HepG2 (cell line): ENCODE results near the gene TBC1D10A. TPM values are rescaled to one million over a fixed set of nuclear protein-coding genes. Genes with fewer than 3 reads are reported as not detected.

Source experiments
- ARHGAP35 ChIP-seq: sonication (generic); formaldehyde crosslinking; IDR thresholded peaks from 2 replicates; pipeline ENCODE4 v1.9.0; 2022; ENCODE audit warnings: mild to moderate bottlenecking, inconsistent platforms, moderate library complexity, missing genetic modification reagents, borderline replicate concordance
- FOXK1 ChIP-seq: sonication (generic); formaldehyde crosslinking; IDR thresholded peaks from 2 replicates; pipeline ENCODE4 v1.4.0; 2020; ENCODE audit warnings: low read depth, missing genetic modification reagents, borderline replicate concordance
- HCFC1 ChIP-seq: fragments of 150-350 bp; IDR thresholded peaks from 2 replicates; pipeline ENCODE4 v1.6.1; 2014; ENCODE audit warnings: low read depth, low read length
- RBM39 ChIP-seq: fragments of 200-400 bp; formaldehyde crosslinking; IDR thresholded peaks from one replicate; pipeline ENCODE4 v1.6.1; 2018; ENCODE audit warnings: antibody characterized with exemption, mild to moderate bottlenecking, low read depth, low read length; ENCODE audit not compliant: poor library complexity, severe bottlenecking
- SAFB2 ChIP-seq: sonication (generic); formaldehyde crosslinking; IDR thresholded peaks from 2 replicates; pipeline ENCODE4 v1.5.1; 2020; ENCODE audit warnings: missing genetic modification reagents, low read depth, mild to moderate bottlenecking, borderline replicate concordance
- ZNF30 ChIP-seq: sonication (generic); formaldehyde crosslinking; IDR thresholded peaks from 2 replicates; pipeline ENCODE4 v1.5.0; 2020; ENCODE audit warnings: mild to moderate bottlenecking, missing genetic modification reagents
- ZNF326 ChIP-seq: sonication (generic); formaldehyde crosslinking; IDR thresholded peaks from 2 replicates; pipeline ENCODE4 v1.4.0; 2020; ENCODE audit warnings: missing genetic modification reagents, borderline replicate concordance
- ZNF773 ChIP-seq: sonication (generic); formaldehyde crosslinking; IDR thresholded peaks from 2 replicates; pipeline ENCODE4 v1.4.0; 2020; ENCODE audit warnings: missing genetic modification reagents, borderline replicate concordance
- ZSCAN21 ChIP-seq: sonication (generic); formaldehyde crosslinking; IDR thresholded peaks from 2 replicates; pipeline ENCODE4 v1.8.0; 2022; ENCODE audit warnings: mild to moderate bottlenecking, missing genetic modification reagents, moderate library complexity, borderline replicate concordance
- polyA plus RNA-seq, 8 experiments: library from polyadenylated mRNA; depleted of rRNA in 3 of 8; stranded (reverse) in 7 of 8; unstranded in 1 of 8; fragments of >200 nt; fragmentation: Illumina TruSeq in 4 of 8; extraction: Trizol in 4 of 8; gene quantifications; 2 replicates each; pipeline versions ENCODE4 v1.2.1 to v1.2.3, GENCODE V29; 2011 to 2016; ENCODE audit warnings: low read depth in 4 of 8, missing spikeins in 1 of 8, mixed read lengths in 1 of 8; ENCODE audit not compliant: insufficient read depth in 1 of 8
- total RNA-seq, 5 experiments: library from RNA; depleted of rRNA; stranded (reverse); fragments of >200 nt; fragmentation: Illumina TruSeq; extraction: Trizol; gene quantifications; 2 replicates each; pipeline ENCODE4 v1.2.3, GENCODE V29; 2016; ENCODE audit warnings: low read depth in 1 of 5
- TF ChIP-seq, protein P1 (sequence below): sonication (generic); formaldehyde crosslinking; IDR thresholded peaks from 2 replicates; pipeline ENCODE4 v1.5.0; 2020; ENCODE audit warnings: missing genetic modification reagents, mild to moderate bottlenecking, borderline replicate concordance
- TF ChIP-seq, protein P2 (sequence below): sonication (generic); formaldehyde crosslinking; IDR thresholded peaks from 2 replicates; pipeline ENCODE4 v1.9.0; 2021; ENCODE audit warnings: missing genetic modification reagents, borderline replicate concordance
- TF ChIP-seq, protein P3 (sequence below): sonication (generic); formaldehyde crosslinking; IDR thresholded peaks from 2 replicates; pipeline ENCODE4 v1.8.1; 2023; ENCODE audit warnings: mild to moderate bottlenecking, missing genetic modification reagents
- TF ChIP-seq, protein P4 (sequence below): sonication (generic); formaldehyde crosslinking; IDR thresholded peaks from 2 replicates; pipeline ENCODE4 v1.5.0; 2020; ENCODE audit warnings: mild to moderate bottlenecking, missing genetic modification reagents
- TF ChIP-seq, protein P5 (sequence below): sonication (generic); formaldehyde crosslinking; IDR thresholded peaks from 2 replicates; pipeline ENCODE4 v1.4.0; 2020; ENCODE audit warnings: missing genetic modification reagents
- TF ChIP-seq, protein P6 (sequence below), 2 experiments: sonication (generic) in 1 of 2; formaldehyde crosslinking in 1 of 2; IDR thresholded peaks; 2 replicates each; pipeline versions ENCODE4 v1.4.0 to v1.6.1; 2018 to 2020; ENCODE audit warnings: missing genetic modification reagents in 2 of 2, borderline replicate concordance in 1 of 2, low read depth in 1 of 2, mild to moderate bottlenecking in 1 of 2, missing biosample characterization in 1 of 2

Gene TBC1D10A
- total and polyA plus RNA-seq, 2 of the 13 experiments (the other 11 are each of a cell fraction or from before 2014, with no cell fraction given), result 4.2 to 4.9 TPM

DNA sequence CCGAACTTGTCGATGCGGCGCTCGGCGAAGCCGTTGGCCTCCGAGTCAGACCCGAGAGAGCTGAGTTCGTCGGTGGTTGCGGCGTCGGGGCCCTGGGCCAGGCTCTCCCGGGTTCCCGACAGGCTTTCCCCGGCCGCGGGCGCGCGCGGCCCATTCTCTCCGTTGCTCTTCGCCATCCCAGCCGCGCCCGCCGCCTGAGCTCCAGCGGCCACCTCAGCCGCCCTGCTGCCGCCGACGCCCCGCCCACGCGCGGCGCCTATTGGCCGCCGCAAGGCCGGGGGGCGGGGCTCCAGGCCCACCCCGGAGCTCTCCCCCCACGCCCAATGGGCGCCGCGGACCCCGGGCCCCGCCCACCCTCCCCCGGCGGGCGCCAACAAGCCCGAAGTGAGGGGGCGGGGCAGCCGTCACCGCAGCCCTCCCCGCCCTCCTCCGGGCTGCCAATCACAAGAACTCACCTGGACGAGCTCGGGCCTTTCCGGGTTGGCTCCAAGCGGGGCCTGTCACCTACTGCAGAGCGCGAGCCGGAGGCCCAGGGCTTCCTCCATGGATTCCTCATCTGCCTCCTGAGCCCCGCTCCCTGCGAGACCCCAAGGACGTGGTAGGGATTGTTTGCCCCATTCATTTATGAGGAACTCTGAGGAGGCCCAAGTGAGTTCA is at the start of gene TBC1D10A (continued):
- TF ChIP-seq, protein P1, sequence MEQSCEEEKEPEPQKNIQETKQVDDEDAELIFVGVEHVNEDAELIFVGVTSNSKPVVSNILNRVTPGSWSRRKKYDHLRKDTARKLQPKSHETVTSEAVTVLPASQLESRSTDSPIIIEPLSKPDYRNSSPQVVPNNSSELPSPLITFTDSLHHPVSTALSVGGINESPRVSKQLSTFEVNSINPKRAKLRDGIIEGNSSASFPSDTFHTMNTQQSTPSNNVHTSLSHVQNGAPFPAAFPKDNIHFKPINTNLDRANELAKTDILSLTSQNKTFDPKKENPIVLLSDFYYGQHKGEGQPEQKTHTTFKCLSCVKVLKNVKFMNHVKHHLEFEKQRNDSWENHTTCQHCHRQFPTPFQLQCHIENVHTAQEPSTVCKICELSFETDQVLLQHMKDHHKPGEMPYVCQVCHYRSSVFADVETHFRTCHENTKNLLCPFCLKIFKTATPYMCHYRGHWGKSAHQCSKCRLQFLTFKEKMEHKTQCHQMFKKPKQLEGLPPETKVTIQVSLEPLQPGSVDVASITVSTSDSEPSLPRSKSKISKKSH (CRISPR knock-in tag), result no peak
- TF ChIP-seq FOXK1 (CRISPR knock-in tag) (no peak), ZSCAN21 (CRISPR knock-in tag) (0 out of 2 replicates have a peak, but pooled peaks have one; percentile 37), ZNF30 (CRISPR knock-in tag) (no peak), RBM39 (no peak), ARHGAP35 (CRISPR knock-in tag) (no peak), ZNF326 (CRISPR knock-in tag) (no peak), ZNF773 (CRISPR knock-in tag) (no peak), SAFB2 (CRISPR knock-in tag) (no peak), HCFC1 (no peak)
- TF ChIP-seq, protein P2, sequence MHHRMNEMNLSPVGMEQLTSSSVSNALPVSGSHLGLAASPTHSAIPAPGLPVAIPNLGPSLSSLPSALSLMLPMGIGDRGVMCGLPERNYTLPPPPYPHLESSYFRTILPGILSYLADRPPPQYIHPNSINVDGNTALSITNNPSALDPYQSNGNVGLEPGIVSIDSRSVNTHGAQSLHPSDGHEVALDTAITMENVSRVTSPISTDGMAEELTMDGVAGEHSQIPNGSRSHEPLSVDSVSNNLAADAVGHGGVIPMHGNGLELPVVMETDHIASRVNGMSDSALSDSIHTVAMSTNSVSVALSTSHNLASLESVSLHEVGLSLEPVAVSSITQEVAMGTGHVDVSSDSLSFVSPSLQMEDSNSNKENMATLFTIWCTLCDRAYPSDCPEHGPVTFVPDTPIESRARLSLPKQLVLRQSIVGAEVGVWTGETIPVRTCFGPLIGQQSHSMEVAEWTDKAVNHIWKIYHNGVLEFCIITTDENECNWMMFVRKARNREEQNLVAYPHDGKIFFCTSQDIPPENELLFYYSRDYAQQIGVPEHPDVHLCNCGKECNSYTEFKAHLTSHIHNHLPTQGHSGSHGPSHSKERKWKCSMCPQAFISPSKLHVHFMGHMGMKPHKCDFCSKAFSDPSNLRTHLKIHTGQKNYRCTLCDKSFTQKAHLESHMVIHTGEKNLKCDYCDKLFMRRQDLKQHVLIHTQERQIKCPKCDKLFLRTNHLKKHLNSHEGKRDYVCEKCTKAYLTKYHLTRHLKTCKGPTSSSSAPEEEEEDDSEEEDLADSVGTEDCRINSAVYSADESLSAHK (CRISPR knock-in tag), result no peak
- TF ChIP-seq, protein P3, sequence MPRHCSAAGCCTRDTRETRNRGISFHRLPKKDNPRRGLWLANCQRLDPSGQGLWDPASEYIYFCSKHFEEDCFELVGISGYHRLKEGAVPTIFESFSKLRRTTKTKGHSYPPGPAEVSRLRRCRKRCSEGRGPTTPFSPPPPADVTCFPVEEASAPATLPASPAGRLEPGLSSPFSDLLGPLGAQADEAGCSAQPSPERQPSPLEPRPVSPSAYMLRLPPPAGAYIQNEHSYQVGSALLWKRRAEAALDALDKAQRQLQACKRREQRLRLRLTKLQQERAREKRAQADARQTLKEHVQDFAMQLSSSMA (CRISPR knock-in tag), result no peak
- TF ChIP-seq, protein P4, sequence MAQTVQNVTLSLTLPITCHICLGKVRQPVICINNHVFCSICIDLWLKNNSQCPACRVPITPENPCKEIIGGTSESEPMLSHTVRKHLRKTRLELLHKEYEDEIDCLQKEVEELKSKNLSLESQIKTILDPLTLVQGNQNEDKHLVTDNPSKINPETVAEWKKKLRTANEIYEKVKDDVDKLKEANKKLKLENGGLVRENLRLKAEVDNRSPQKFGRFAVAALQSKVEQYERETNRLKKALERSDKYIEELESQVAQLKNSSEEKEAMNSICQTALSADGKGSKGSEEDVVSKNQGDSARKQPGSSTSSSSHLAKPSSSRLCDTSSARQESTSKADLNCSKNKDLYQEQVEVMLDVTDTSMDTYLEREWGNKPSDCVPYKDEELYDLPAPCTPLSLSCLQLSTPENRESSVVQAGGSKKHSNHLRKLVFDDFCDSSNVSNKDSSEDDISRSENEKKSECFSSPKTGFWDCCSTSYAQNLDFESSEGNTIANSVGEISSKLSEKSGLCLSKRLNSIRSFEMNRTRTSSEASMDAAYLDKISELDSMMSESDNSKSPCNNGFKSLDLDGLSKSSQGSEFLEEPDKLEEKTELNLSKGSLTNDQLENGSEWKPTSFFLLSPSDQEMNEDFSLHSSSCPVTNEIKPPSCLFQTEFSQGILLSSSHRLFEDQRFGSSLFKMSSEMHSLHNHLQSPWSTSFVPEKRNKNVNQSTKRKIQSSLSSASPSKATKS (CRISPR knock-in tag), result no peak
- TF ChIP-seq, protein P5, sequence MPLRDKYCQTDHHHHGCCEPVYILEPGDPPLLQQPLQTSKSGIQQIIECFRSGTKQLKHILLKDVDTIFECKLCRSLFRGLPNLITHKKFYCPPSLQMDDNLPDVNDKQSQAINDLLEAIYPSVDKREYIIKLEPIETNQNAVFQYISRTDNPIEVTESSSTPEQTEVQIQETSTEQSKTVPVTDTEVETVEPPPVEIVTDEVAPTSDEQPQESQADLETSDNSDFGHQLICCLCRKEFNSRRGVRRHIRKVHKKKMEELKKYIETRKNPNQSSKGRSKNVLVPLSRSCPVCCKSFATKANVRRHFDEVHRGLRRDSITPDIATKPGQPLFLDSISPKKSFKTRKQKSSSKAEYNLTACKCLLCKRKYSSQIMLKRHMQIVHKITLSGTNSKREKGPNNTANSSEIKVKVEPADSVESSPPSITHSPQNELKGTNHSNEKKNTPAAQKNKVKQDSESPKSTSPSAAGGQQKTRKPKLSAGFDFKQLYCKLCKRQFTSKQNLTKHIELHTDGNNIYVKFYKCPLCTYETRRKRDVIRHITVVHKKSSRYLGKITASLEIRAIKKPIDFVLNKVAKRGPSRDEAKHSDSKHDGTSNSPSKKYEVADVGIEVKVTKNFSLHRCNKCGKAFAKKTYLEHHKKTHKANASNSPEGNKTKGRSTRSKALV (CRISPR knock-in tag), result no peak
- TF ChIP-seq, protein P6, sequence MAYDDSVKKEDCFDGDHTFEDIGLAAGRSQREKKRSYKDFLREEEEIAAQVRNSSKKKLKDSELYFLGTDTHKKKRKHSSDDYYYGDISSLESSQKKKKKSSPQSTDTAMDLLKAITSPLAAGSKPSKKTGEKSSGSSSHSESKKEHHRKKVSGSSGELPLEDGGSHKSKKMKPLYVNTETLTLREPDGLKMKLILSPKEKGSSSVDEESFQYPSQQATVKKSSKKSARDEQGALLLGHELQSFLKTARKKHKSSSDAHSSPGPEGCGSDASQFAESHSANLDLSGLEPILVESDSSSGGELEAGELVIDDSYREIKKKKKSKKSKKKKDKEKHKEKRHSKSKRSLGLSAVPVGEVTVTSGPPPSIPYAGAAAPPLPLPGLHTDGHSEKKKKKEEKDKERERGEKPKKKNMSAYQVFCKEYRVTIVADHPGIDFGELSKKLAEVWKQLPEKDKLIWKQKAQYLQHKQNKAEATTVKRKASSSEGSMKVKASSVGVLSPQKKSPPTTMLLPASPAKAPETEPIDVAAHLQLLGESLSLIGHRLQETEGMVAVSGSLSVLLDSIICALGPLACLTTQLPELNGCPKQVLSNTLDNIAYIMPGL (CRISPR knock-in tag; IDR thresholded peaks at IDR 0.05; ENCODE audit: borderline replicate concordance in 1 of 2, low read depth in 1 of 2), result no peak
